Stimulated activated CD4-positive, alpha-beta T cell treated with anti-CD3 and anti-CD28 coated beads, Interleukin-1b, Interleukin-23, amount 100 ng/mL, for 4 hours (primary cell): ENCODE measurements around the gene DMP1.

ENCODE experiments used
- DNase-seq, 2 donors: peaks; one replicate each; pipeline ENCODE4 v3.0.0-alpha.2; 2020; ENCODE audit warnings: low read depth in 2 of 2

Gene DMP1, protein sequence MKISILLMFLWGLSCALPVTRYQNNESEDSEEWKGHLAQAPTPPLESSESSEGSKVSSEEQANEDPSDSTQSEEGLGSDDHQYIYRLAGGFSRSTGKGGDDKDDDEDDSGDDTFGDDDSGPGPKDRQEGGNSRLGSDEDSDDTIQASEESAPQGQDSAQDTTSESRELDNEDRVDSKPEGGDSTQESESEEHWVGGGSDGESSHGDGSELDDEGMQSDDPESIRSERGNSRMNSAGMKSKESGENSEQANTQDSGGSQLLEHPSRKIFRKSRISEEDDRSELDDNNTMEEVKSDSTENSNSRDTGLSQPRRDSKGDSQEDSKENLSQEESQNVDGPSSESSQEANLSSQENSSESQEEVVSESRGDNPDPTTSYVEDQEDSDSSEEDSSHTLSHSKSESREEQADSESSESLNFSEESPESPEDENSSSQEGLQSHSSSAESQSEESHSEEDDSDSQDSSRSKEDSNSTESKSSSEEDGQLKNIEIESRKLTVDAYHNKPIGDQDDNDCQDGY

DNA sequence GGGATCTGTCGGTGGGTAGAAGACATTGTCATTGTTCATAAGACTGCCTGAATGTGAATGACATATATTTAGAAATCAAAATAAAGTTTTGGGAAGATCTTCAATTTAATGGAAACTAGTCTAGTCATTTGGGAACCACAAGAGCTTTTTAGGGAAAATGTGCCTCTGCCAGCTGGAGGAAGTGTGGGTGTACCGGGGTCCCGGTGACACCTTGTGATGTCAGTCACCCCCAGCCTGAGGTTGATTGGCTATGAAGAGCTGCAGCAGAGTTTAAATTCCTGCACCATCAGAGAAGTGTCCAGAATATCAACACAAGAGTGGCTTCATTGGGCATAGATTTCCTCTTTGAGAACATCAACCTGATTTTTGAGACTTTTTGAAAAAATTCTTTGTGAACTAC is at the start of gene DMP1:
Gene DMP1 (plus strand): TSS at position 301 of the 400 bp plus-strand sequence. CDS start 6,213 bp downstream, outside the sequence.
- no peak for DNase-seq

DNA sequence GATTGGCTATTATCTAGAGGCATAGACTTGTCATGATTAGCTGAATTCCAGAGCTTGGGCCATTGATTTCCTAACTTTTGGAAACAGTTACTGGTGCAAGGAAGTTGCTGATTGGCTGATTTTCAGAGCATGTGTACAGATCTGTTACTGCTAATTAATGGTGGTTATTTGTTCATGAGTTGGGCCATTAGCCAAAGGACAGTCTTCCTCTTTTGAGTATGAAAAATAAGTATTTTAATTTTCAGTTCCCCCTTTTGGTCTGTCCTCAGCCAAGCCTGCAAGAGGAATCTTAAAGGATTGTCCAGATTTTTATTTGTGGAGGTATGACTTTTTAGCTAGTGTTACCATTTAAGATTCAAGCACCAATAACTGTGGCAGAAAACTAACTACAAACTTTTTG is 48.7 kb upstream of the DMP1 start:
- DNase-seq: no peak

DNA sequence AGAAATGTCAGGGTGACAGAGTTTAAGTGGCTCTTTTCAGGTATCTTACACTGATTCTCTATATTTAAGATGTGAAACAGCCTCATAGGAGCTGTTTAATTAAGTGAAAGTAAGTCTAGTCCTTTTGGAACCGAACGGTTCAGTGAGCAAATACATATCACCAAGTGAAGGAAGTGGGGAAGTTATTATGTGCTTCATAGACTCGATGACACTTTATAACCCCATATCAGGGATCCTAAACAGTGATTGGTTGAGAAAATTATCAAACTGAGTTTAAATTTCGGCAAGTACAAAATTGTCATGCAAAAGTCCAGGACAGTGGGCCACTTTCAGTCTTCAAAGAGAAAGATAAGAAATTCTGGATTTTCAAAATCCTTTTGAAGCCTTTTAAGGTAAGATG is 41.9 kb upstream of the DMP1 start, which contains the start of gene DSPP:
Gene DSPP (plus strand): TSS at position 301 of the 400 bp plus-strand sequence. CDS start 2,380 bp downstream, outside the sequence.
- DNase-seq: no peak

DNA sequence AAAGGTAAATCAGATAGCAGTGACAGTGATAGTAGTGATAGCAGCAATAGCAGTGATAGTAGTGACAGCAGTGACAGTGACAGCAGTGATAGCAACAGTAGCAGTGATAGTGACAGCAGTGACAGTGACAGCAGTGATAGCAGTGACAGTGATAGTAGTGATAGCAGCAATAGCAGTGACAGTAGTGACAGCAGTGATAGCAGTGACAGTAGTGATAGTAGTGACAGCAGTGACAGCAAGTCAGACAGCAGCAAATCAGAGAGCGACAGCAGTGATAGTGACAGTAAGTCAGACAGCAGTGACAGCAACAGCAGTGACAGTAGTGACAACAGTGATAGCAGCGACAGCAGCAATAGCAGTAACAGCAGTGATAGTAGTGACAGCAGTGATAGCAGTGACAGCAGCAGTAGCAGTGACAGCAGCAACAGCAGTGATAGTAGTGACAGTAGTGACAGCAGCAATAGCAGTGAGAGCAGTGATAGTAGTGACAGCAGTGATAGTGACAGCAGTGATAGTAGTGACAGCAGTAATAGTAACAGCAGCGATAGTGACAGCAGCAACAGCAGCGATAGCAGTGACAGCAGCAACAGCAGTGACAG is 35.7 kb upstream of the DMP1 start:
- DNase-seq: no peak

DNA sequence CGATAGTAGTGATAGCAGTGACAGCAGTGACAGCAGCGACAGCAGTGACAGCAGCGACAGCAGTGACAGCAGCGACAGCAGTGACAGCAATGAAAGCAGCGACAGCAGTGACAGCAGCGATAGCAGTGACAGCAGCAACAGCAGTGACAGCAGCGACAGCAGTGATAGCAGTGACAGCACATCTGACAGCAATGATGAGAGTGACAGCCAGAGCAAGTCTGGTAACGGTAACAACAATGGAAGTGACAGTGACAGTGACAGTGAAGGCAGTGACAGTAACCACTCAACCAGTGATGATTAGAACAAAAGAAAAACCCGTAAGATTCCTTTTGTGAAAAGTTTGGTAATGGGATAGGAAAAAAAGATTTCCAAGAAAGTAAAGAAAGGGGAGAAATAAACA is 33.8 kb upstream of the DMP1 start:
- no peak for DNase-seq

DNA sequence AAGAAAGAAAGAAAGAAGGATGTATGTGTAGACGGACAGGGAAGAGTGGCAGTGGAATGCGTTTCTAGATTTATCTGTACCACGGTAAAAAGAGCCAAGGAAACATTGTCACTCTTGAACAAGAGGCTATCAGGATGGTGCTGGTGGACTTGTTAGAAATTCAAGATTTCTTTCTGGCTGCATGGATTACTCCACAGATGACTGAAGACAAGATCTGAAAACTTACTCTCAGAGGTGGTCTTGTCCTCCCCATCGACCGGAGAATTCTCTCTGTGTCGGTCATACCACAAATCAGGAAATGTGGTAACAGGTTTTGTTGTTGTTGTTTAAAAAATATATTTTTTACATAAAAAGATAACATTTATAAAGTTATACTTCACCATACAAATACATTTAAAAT is 30.0 kb upstream of the DMP1 start:
- no peak for DNase-seq

DNA sequence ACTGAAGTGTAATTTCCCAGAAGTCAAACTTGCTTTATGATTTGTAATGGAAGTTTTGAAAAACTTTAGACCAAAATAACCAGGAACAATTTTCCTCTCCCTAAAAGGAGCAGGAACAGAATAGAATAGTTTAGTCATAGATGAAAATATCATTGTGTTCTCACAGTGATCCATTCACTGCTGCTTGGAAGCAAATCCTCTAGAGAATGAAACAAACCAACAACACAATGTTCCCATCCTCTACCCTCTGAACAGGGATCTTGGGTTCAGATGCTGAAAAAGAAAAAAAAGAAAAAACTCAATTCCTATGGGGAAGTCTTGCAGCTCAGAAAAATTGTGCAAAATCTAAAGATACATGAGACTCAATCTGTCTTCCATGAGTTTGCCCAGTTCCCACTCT is 29.6 kb upstream of the DMP1 start:
- no peak for DNase-seq

DNA sequence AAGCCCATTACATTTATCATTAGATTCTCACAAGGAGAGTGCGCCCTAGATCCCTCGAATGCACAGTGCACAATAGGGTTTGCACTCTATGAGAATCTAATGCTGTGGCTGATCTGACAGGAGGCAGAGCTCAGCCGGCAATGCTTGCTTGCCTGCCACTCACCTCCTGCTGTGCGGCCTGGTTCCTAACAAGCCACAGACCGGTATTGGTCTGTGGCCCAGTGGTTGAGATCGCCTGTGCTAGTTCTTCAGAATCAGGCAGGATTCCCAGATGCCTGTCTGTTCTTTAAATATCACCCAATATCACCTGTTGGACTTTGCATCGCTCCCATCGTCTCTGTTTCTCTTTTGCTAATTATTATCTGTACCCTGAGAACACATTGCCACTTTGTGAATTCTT is 27.8 kb upstream of the DMP1 start:
- DNase-seq: no peak

DNA sequence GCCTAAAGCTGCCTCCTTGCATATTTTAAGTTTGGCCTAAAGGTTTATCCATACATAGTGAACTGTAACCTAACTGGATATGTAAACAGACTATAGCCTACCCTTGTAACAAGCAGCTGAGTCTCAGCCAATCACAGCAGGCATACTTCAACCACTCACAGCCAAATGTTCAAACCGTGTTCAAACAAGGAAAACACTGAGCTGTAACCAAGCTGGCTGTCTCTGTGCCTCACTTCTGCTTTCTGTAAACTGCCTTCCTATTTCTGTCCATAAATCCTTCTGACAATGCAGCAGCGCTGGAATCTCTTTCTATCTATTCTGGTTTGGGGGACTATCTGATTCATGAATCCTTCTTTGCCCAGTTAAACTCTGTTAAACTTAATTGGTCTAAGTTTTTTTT is 25.4 kb upstream of the DMP1 start:
- no peak for DNase-seq

DNA sequence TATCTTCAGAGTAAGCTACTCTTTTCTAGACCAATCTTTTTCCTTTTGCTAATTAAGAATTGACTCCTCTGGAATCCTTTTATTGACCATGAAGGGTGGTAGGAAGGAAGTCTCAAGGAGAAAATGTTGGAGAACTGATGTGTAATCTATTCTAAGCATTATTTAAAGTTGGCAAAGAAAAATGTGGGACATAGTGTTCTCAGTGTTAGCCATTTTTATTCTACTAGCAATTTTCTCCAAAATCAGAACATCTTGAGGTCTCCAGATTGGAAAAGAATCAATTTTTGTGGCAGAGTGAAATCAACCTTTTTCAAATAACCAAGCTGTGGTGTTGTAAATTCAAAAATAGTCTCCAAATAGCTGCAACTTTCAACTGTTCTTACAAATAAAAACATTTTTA is 18.4 kb upstream of the DMP1 start:
- DNase-seq: no peak

DNA sequence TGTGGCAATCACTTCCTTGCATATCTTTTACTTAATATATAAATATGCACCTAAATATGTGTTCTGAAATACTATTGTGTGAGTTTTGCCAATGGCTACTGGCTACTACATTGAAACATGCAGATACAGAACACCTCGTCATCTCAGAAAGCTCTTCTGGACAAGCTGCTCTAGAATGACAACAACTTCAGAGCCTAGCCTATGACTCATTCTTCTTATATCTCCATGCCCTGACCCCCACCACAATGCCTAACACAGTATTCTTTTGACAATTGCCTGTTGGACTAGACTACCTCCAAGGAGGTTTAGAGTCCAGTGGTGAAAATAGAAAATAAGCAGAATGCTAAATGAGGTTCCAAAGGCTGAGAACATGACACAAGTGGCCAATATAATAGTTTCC is 17.6 kb upstream of the DMP1 start:
- no peak for DNase-seq

DNA sequence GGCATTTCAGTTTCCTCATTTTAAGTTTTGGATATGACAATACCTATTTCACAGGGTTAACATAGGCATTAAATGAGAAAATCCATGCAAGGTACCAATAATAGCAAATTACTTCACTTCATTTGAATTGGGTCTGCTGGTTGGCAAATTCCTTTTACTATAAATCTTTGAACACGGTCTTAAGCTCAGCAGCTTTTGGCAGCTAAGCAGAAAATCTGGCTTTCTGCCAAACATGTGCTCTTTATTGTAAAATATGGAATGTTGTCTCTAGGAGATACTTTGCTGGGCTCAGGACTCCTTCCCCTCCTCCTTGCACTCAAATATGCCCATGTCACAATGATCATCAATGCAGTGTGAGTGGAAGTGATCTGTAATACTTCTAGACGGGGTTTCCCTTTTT is 16.8 kb upstream of the DMP1 start:
- DNase-seq: no peak

DNA sequence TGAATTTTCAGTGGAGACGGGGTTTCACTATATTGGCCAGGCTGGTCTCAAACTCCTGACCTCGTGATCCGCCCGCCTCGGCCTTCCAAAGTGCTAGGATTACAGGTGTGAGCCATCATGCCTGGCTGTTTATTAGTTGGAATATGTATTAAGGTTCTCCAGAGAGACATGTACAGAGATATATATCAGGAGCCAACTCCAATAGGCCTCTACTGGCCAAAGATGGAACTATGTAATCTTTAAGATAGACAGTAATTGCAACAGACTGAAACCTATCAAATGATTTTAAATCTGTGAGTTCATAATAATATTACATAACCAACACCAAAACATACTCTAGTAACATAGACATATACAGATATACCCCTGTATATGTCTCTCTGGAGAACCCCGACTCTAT is 5.8 kb upstream of the DMP1 start:
- DNase-seq: no peak

DNA sequence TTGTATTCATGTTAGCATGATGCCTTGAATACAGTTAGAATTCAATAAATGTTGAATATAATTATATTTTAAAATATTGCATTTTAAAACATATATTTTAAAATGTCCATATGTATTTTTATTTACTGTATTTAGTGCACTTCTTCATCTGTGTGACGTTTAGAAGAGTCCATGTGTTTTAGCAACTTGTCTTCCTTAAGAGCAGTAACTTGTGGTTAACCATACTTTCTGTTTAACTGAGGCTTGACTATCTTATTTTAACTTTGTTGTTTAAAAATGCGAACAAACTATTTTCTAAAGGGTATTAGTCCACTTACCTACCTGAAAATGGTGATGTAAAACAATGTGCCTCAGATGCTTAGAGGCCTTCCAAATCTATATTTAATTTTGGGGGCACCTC is 858 bp downstream of the DMP1 start:
- no peak for DNase-seq

DNA sequence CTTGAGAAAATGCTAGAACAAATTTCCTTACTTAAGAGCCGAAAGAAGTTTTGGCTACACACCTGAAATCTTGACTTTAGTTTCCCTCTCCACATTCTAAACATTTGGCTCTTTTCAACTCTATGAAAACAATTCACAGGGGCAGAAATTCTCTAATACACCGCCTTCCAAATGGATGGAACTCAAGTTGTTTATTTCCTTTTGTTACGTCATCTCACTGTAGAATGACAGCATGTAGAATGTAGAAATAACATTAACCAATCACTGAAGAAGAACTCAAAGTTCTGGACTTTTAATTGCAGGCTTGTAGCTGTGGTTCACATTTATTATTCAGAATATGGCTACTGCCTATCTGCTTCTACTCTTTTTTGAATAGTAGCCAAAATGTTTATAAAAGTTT is 1.9 kb downstream of the DMP1 start:
- DNase-seq: no peak

DNA sequence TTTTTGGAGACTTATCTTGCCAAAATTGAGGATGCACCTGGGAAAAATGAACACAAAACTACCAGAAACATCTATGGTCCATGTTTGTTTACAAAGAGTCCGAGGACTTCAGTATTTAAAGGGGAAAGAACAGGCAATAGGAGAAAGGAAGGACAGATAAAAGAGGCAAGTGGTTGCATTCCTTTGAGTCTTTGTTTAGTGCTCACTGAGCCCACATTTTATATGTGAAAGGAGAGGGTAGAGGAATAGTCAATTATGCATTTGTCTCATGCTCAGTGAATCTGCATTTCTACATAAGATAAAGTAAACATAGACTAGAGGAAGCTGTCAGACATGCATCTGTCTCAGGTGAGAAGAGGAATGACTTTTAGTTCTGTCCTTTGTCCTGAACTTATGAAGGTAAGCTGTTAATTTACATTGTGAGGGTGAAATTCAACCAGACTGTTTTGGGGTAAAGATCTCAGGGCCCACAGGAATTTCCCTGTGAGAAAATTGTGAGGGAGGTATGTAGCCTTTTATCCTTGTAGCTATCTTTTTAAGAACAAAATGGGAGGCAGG is 4.5 kb downstream of the DMP1 start:
- no peak for DNase-seq

DNA sequence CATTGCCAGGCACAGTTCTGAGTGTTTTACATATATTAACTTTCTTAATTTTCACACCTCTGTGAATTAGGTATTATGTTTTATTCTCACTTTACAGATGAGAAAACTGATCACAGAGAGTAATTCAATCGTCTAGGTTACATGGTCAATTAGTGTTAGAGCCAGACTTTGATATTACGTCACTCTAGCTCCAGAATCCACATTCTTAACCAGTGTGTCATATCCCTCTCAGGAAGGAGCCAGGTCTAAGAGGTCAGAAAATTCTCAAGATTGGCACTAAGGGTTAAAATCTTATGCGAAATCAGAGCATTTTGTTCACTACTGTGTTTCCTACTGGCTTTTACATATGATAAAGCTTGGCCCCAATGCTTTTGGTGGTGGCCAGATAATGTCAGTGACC is 7.4 kb downstream of the DMP1 start:
- no peak for DNase-seq

DNA sequence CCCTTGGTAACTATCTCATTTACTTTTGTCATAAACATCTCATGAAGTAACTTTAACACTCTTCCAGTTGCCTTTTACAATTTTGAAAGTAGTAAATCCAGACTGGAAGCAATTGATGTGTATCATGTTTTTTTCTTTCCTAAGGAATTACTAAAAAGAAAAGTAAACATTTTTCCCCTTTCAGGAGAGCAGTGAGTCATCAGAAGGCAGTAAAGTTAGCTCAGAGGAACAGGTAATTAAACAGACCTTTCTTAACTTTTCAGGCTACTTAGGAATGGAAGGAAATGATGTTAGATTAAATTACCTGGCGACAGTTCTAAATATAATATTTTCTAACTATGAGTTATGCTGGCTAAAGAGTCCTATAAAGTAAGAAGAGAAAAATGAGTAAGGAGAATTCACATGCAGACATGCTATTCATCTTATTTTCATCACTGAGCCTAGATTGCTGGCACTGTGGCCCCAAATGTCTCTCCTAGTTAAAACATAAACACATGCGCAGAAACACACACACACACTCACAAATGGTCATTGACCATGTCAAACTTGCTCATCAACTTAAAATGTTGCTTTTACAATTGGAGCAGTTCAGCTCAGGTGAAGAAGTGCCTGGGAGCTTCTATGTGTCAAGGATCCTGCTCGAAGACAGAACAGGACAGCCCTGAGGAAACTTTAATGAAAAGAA is 9.3 kb downstream of the DMP1 start:
- DNase-seq: no peak

DNA sequence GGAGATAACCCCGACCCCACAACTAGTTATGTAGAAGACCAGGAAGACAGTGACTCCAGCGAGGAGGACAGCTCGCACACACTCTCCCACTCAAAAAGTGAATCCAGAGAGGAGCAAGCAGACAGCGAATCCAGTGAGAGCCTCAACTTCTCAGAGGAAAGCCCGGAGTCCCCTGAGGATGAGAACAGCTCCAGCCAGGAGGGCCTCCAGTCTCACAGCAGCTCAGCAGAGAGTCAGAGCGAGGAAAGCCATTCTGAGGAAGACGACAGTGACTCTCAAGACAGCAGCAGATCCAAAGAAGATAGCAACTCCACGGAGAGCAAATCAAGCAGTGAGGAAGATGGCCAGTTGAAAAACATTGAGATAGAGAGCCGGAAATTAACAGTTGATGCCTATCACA is 12.8 kb downstream of the DMP1 start:
- DNase-seq: no peak

DNA sequence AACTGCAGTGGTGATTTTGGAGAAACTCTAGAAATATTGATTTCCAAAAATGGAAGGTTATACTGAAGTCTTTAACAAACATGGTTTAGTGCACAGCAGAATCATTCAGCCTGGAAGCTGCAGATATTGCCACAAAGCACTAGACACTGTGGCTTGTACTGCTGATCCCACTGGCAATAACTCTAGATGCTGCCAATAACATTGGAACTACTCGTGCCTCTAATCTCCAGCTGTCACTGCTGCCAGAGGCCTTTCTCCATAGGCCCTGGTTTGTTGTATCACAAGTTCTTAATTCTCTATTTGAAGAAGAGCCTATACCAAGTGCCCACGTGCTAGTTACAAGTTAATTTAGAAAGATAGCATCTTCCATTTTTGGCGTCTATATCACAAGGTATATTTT is 19.3 kb downstream of the DMP1 start:
- no peak for DNase-seq

DNA sequence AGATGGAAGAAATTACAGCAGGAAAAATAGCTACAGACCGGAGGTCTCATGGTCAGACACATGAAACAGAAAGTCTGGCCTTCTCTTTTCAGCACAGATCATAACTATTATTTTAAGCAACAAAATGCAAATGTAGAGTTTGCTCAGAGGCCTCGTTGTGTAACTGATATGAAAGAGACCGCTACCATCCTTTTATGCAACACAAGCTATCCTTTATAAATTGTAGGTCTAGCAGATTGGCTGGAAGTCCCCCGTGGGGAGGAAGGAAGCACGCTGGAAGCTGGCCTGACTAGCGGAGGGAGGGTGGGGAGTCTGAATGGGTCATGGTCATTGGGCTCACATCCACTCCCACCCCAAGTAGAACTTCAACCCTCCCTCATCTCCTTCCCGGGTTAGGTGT is 27.7 kb downstream of the DMP1 start:
- no peak for DNase-seq

DNA sequence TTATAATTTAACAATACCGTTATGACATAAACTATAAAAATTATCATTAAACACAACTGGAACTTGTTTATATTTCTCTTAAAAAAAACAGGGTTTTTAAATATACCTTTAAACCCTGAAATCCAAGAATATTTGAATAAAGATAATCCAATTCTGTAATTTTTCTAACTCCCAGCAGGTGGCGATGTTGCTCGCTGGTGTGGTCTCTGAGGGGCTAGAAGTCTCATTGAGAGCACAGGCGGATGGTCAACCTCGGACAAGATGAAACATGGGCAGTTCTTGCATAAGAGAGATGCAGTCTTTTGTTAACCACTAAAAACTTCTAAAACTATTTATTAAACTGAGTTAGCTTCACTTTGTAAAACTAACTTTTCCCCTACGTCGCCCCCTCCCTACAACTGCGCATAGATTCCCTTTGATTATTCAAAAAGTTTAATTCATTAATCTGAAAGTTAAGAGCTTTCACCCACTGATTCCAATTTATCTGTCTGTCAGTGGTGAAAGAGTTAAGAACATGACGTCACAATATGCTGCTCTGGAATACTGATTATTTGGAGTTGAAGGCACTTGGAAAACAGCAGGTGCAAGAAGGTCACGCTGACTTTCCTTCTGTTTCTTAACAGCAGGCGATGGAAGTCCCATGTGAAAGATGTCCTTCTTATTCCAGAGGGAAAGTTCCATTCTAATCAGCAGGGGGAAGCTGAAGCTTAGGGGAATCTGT is 29.5 kb downstream of the DMP1 start:
- DNase-seq: peak in 1 of 2 donors; percentile 17
